Ascending aorta (tissue), 2 donors: ENCODE measurements around the gene ALPL. TPM values are rescaled to one million over a fixed set of nuclear protein-coding genes. Genes with fewer than 3 reads are reported as not detected.
"Not testable (repeated sequence)": the region's sequence is repeated elsewhere in the genome, so short reads cannot be mapped to it uniquely, and the experiment has no call there.

ENCODE experiments used
- DNase-seq, 2 donors: peaks; one replicate each; pipeline ENCODE4 v3.0.0-alpha.2; 2019; ENCODE audit warnings: low spot score in 2 of 2
- H3K27ac ChIP-seq, 2 donors: fragments of 200-600 bp; sonication (generic); one replicate each; pipeline ENCODE4 v1.5.1; 2016 to 2017; ENCODE audit warnings: mild to moderate bottlenecking in 1 of 2
- H3K27me3 ChIP-seq: fragments of 200-600 bp; sonication (generic); one replicate; pipeline ENCODE4 v1.5.1; 2017
- H3K36me3 ChIP-seq, 2 donors: fragments of 200-600 bp; sonication (generic); one replicate each; pipeline ENCODE4 v1.5.1; 2016
- H3K4me1 ChIP-seq, 2 donors: fragments of 200-600 bp; sonication (generic); one replicate each; pipeline ENCODE4 v1.5.1; 2016 to 2017; ENCODE audit warnings: mild to moderate bottlenecking in 1 of 2
- H3K4me3 ChIP-seq, 2 donors: fragments of 200-600 bp; sonication (generic); one replicate each; pipeline ENCODE4 v1.5.1; 2016 to 2017; ENCODE audit warnings: mild to moderate bottlenecking in 1 of 2
- H3K9me3 ChIP-seq, 2 donors: fragments of 200-600 bp; sonication (generic); one replicate each; pipeline ENCODE4 v1.5.1; 2016
- intact Hi-C: fragments of 100-400 bp; cut with DNase I; formaldehyde crosslinking; loops from one replicate; pipeline ENCODE4 v1.15.1; 2023
- total RNA-seq: library from RNA; depleted of rRNA; stranded (reverse); fragments of >200 nt; gene quantifications from one replicate; pipeline ENCODE4 v1.1.0, GENCODE V29; 2016
- TF ChIP-seq, protein P1 (sequence below), 3 experiments: fragments of 200-600 bp in 2 of 3; fragments of 450-650 bp in 1 of 3; sonication (generic) in 2 of 3; IDR thresholded peaks; one replicate each; pipeline ENCODE4 v1.5.1; 2016 to 2019; ENCODE audit warnings: antibody characterized with exemption in 3 of 3, mild to moderate bottlenecking in 1 of 3, moderate library complexity in 1 of 3

Gene ALPL
- total RNA-seq, 1 donor from 2014 or later: 35.3 TPM

DNA sequence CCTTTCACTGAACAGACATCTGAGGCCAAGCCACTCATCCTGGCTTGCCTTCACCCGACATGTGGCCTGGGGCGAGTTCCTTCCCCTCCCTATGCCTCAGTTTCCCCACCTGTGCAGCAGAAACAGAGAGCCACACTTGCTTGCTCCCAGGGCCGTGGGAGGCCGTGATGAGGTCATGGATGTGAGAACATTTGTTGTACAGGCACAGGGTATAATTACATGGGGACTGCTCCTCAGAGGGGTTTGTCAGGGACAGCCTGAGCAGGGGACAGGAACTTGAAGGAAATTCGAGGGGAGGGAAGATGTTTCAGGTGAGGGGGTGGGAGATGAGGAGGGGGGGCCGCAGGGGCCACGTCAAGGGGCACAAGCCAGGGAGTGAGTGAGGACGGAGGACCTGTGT is 56.1 kb downstream of the ALPL start:
- H3K4me1 ChIP-seq: no peaks in the 10 kb centered on the region
- no peaks in the 10 kb centered on the region for H3K27me3 ChIP-seq
- no peak for DNase-seq
- intact Hi-C loops: no loop called here
- TF ChIP-seq, protein P1, sequence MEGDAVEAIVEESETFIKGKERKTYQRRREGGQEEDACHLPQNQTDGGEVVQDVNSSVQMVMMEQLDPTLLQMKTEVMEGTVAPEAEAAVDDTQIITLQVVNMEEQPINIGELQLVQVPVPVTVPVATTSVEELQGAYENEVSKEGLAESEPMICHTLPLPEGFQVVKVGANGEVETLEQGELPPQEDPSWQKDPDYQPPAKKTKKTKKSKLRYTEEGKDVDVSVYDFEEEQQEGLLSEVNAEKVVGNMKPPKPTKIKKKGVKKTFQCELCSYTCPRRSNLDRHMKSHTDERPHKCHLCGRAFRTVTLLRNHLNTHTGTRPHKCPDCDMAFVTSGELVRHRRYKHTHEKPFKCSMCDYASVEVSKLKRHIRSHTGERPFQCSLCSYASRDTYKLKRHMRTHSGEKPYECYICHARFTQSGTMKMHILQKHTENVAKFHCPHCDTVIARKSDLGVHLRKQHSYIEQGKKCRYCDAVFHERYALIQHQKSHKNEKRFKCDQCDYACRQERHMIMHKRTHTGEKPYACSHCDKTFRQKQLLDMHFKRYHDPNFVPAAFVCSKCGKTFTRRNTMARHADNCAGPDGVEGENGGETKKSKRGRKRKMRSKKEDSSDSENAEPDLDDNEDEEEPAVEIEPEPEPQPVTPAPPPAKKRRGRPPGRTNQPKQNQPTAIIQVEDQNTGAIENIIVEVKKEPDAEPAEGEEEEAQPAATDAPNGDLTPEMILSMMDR (IDR thresholded peaks at IDR 0.05): no peak
- no peaks in the 10 kb centered on the region for H3K36me3 ChIP-seq
- no peak overlapping the region for H3K27ac ChIP-seq
- no peaks in the 10 kb centered on the region for H3K9me3 ChIP-seq
- H3K4me3 ChIP-seq: no peak overlapping the region

DNA sequence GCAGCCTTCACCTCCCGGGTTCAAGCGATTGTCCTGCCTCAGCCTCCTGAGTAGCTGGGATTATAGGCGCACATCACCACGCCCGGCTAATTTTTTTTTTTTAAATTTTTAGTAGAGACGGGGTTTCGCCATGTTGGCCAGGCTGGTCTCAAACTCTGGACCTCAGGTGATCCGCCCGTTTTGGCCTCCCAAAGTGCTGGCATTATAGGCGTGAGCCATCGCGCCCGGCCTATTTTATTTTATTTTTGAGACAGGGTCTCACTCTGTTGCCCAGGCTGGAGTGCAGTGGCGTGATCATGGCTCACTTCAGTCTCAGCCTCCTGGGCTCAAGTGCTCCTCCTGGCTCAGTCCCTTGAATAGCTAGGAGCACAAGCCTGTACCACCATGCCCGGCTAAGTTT is 57.1 kb downstream of the ALPL start:
- H3K4me1 ChIP-seq, H3K9me3 ChIP-seq, H3K36me3 ChIP-seq, intact Hi-C loops, H3K27me3 ChIP-seq, H3K4me3 ChIP-seq, DNase-seq, H3K27ac ChIP-seq: not testable (repeated sequence)

DNA sequence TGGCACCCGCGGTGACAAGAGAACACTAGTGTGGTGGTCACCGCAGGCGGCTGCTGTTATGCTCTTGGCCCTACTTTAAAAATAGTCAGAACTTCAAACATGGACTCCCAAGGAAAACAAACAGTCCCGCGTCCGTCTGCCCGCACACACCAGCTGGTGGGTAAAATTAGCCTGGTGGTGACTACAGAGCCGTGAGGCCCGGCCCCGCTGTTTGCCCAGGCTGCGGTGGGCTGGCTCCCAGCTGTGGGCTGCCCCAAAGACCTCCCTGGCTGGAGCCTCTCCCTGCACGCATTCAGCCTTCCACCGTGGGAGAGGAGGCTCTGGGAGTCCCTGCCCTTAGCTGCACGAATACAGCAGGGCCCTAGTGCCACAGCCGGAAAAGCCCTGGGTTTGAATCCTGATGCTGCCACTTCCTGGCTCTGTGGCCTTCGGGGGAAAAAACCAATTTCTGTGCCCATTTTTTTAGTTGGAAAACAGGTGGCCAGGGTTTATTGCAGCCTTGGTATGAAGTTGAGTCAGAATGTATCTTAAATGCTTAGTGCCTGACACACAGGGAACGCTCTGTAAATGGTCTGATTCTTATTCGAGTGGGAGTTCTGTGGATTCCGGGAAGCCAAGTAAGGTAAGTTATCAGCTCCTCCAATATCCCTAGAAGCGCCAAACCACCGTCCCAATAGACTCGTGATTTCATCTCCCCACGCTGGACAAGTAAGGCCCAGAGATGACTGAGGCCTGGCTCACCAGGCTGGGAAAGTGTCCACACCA is 58.2 kb downstream of the ALPL start:
- intact Hi-C loops: no loop called here
- H3K36me3 ChIP-seq: no peaks in the 10 kb centered on the region

DNA sequence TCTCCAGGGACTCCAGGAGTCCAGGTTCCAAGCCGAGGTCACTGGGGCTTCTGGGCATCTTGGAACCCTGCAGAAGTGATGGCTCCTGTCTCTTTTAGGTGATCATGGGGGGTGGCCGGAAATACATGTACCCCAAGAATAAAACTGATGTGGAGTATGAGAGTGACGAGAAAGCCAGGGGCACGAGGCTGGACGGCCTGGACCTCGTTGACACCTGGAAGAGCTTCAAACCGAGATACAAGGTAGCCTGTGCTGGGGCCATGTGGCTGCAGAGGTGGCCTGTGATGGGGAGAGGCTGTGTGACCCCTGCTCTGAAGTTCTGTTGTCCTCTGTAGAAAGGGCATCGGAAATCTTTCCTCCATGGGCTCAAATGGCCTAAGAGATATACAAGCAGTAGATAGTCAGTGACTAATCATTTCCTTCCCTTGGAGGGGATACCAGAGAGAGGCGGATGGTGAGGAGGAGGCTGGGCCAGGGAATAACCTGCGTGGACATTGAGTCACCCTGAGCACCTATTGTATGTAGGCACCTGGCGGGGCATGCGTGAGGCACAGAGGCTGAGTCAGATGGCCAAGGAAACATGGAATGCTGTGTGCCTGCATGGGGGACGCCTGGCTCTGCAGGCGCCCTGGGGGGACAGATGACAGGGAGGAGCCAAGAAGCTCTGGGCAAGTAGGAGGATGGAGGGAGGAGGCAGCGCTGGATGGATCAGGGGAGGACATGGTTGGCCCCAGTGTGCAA is 59.0 kb downstream of the ALPL start:
- TF ChIP-seq, protein P1 (IDR thresholded peaks at IDR 0.05): no peak
- H3K9me3 ChIP-seq: no peaks in the 10 kb centered on the region
- H3K36me3 ChIP-seq: no peaks in the 10 kb centered on the region
- no peaks in the 10 kb centered on the region for H3K4me1 ChIP-seq
- H3K27ac ChIP-seq: no peak overlapping the region
- H3K27me3 ChIP-seq: no peaks in the 10 kb centered on the region
- no peak overlapping the region for H3K4me3 ChIP-seq
- intact Hi-C loops: no loop called here
- no peak for DNase-seq

More for the DNA sequence above, 58.2 kb downstream of the ALPL start:
- no peak for DNase-seq
- TF ChIP-seq, protein P1 (IDR thresholded peaks at IDR 0.05): no peak
- H3K9me3 ChIP-seq: no peaks in the 10 kb centered on the region
- H3K4me1 ChIP-seq: no peaks in the 10 kb centered on the region
- no peaks in the 10 kb centered on the region for H3K27me3 ChIP-seq
- no peak overlapping the region for H3K4me3 ChIP-seq
- no peak overlapping the region for H3K27ac ChIP-seq

DNA sequence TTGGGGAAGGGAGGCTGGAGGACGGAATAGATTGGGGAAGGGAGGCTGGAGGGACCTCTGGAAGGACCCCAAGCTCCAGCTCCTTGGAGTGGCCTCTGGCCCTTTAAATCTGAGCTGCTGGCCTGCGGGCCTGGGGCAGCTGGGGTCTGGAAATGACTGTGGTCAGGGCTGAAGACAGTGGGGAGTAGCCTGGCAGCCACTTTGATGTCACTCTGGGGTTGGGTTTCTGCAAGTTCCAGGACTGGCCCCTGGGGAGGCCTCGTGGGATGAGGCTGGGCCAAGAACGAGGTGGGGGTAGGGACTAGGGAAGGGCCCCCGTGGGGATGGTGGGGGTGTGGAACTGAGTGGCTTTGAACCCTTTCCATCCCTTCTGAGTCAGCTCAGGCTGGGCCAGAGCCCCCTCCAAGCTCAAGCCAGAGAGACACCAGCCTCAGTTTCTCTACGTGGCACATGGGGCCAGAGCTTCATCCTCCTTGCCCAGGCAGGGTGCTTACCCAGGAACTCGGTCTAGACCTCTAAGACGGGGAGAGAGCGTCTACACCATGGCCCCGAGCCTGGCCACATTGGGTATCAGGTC is 59.7 kb downstream of the ALPL start:
- no peak overlapping the region for H3K27ac ChIP-seq

More for the DNA sequence above, 59.7 kb downstream of the ALPL start:
- intact Hi-C loops: no loop called here
- no peak for DNase-seq
- Histone ChIP-seq H3K4me1 (no peaks in the 10 kb centered on the region), H3K27me3 (no peaks in the 10 kb centered on the region), H3K36me3 (no peaks in the 10 kb centered on the region), H3K9me3 (no peaks in the 10 kb centered on the region), H3K4me3 (no peak overlapping the region)
- TF ChIP-seq, protein P1 (IDR thresholded peaks at IDR 0.05): no peak
